SJCRH30 (cell line): ENCODE results near the gene GRIN1. TPM values are rescaled to one million over a fixed set of nuclear protein-coding genes. Genes with fewer than 3 reads are reported as not detected.

ENCODE experiments used
- DNase-seq, 2 experiments: peaks; one replicate each; pipeline ENCODE4 v3.0.0-alpha.2; 2015 to 2020
- H3K27ac ChIP-seq: fragments of 250-450 bp; sonication (Bioruptor Pico); 2 replicates; pipeline ENCODE4 v1.5.1; 2020; ENCODE audit warnings: mild to moderate bottlenecking, moderate library complexity
- H3K27me3 ChIP-seq: fragments of 250-450 bp; sonication (Bioruptor Pico); 2 replicates; pipeline ENCODE4 v1.5.1; 2020; ENCODE audit warnings: mild to moderate bottlenecking, moderate library complexity
- H3K36me3 ChIP-seq: fragments of 250-450 bp; sonication (Bioruptor Pico); 2 replicates; pipeline ENCODE4 v1.5.1; 2020; ENCODE audit warnings: mild to moderate bottlenecking, moderate library complexity
- H3K4me1 ChIP-seq: fragments of 250-450 bp; sonication (Bioruptor Pico); 2 replicates; pipeline ENCODE4 v1.5.1; 2020; ENCODE audit warnings: mild to moderate bottlenecking, moderate library complexity
- H3K4me3 ChIP-seq: fragments of 250-450 bp; sonication (Bioruptor Pico); 2 replicates; pipeline ENCODE4 v1.5.1; 2020; ENCODE audit warnings: mild to moderate bottlenecking, moderate library complexity
- H3K9me3 ChIP-seq: fragments of 250-450 bp; sonication (Bioruptor Pico); replicated peaks from 2 replicates; pipeline ENCODE4 v1.5.1; 2020; ENCODE audit warnings: mild to moderate bottlenecking, moderate library complexity
- total RNA-seq: library from RNA; depleted of rRNA; stranded (reverse); fragments of >200 nt; shearing (Covaris generic); gene quantifications from 2 replicates; pipeline ENCODE4 v1.2.3, GENCODE V29; 2014; rRNA removed

Gene GRIN1
- total RNA-seq = 0.49 and 2.0 TPM in 2 replicates

- no peak for DNase-seq
- Histone ChIP-seq H3K27ac (no peak within 1 kb of the TSS; the same call in 1 of the 2 replicates), H3K9me3 (no peaks in the 10 kb centered on the region), H3K27me3 (peaks cover 6% of the 10 kb centered on the region), H3K4me1 (peaks cover 26% of the 10 kb centered on the region), H3K36me3 (no peaks in the 10 kb centered on the region), H3K4me3 (no peak within 1 kb of the TSS)
Observed at GRCh38 chr9:137138722-137139467, at the start of gene GRIN1. TSS of gene GRIN1 (plus strand) at chr9:137139154. CDS start at chr9:137139487, 333 bp downstream.

- H3K27me3 ChIP-seq = no peaks in the 10 kb centered on the region
- no peaks in the 10 kb centered on the region for H3K9me3 ChIP-seq
- no peak overlapping the region for H3K27ac ChIP-seq
- DNase-seq = no peak
- H3K4me1 ChIP-seq = peaks cover 8% of the 10 kb centered on the region; the same call in 1 of the 2 replicates
- no peak overlapping the region for H3K4me3 ChIP-seq
- H3K36me3 ChIP-seq = no peaks in the 10 kb centered on the region; the same call in 1 of the 2 replicates
Observed at GRCh38 chr9:137089232-137089947, 49.6 kb upstream of the GRIN1 start.

GRCh38 chr9:137095664-137096517 lies 43.1 kb upstream of the GRIN1 start:
- Histone ChIP-seq H3K4me1 (no peaks in the 10 kb centered on the region), H3K27me3 (no peaks in the 10 kb centered on the region), H3K36me3 (peaks cover 30% of the 10 kb centered on the region), H3K27ac (no peak overlapping the region), H3K9me3 (no peaks in the 10 kb centered on the region), H3K4me3 (no peak overlapping the region)
- no peak for DNase-seq

GRCh38 chr9:137096785-137097546 lies 42.0 kb upstream of the GRIN1 start:
- 0 out of 2 replicates have a peak, but pooled peaks cover 2% of the 10 kb centered on the region for H3K9me3 ChIP-seq
- no peak for DNase-seq
- H3K27me3 ChIP-seq = no peaks in the 10 kb centered on the region
- H3K36me3 ChIP-seq = peaks cover 41% of the 10 kb centered on the region
- no peak overlapping the region for H3K27ac ChIP-seq
- no peak overlapping the region for H3K4me3 ChIP-seq
- no peaks in the 10 kb centered on the region for H3K4me1 ChIP-seq

- Histone ChIP-seq H3K9me3 (0 out of 2 replicates have a peak, but pooled peaks cover 2% of the 10 kb centered on the region), H3K4me1 (no peaks in the 10 kb centered on the region), H3K4me3 (no peak overlapping the region), H3K27me3 (no peaks in the 10 kb centered on the region), H3K36me3 (peaks cover 42% of the 10 kb centered on the region), H3K27ac (no peak overlapping the region)
- DNase-seq = no peak
Observed at GRCh38 chr9:137097761-137098462, 41.0 kb upstream of the GRIN1 start.

GRCh38 chr9:137099231-137099630 lies 39.7 kb upstream of the GRIN1 start:
- H3K36me3 ChIP-seq = peaks cover 49% of the 10 kb centered on the region
- no peak for DNase-seq
- H3K9me3 ChIP-seq = 0 out of 2 replicates have a peak, but pooled peaks cover 2% of the 10 kb centered on the region
- H3K4me3 ChIP-seq = no peak overlapping the region
- no peak overlapping the region for H3K27ac ChIP-seq
- H3K27me3 ChIP-seq = no peaks in the 10 kb centered on the region
- no peaks in the 10 kb centered on the region for H3K4me1 ChIP-seq

- DNase-seq = no peak
Observed at GRCh38 chr9:137103206-137103999, 35.6 kb upstream of the GRIN1 start.

GRCh38 chr9:137105814-137106661 lies 32.9 kb upstream of the GRIN1 start:
- no peak overlapping the region for H3K27ac ChIP-seq
- H3K36me3 ChIP-seq = peaks cover 63% of the 10 kb centered on the region
- DNase-seq = no peak
- no peaks in the 10 kb centered on the region for H3K4me1 ChIP-seq
- H3K27me3 ChIP-seq = no peaks in the 10 kb centered on the region
- 0 out of 2 replicates have a peak, but pooled peaks cover 2% of the 10 kb centered on the region for H3K9me3 ChIP-seq
- H3K4me3 ChIP-seq = no peak overlapping the region

More at GRCh38 chr9:137103206-137103999, 35.6 kb upstream of the GRIN1 start:
- no peak overlapping the region for H3K27ac ChIP-seq
- H3K27me3 ChIP-seq = no peaks in the 10 kb centered on the region
- 0 out of 2 replicates have a peak, but pooled peaks cover 2% of the 10 kb centered on the region for H3K9me3 ChIP-seq
- no peak overlapping the region for H3K4me3 ChIP-seq
- no peaks in the 10 kb centered on the region for H3K4me1 ChIP-seq
- peaks cover 67% of the 10 kb centered on the region for H3K36me3 ChIP-seq

GRCh38 chr9:137106662-137107250 lies 32.2 kb upstream of the GRIN1 start:
- Histone ChIP-seq H3K27me3 (no peaks in the 10 kb centered on the region), H3K36me3 (peaks cover 56% of the 10 kb centered on the region), H3K4me3 (no peak overlapping the region), H3K9me3 (no peaks in the 10 kb centered on the region), H3K27ac (no peak overlapping the region), H3K4me1 (no peaks in the 10 kb centered on the region)
- DNase-seq = no peak

- no peaks in the 10 kb centered on the region for H3K27me3 ChIP-seq
Observed at GRCh38 chr9:137107312-137107921, 31.5 kb upstream of the GRIN1 start.

GRCh38 chr9:137107982-137108381 lies 31.0 kb upstream of the GRIN1 start:
- peaks cover 53% of the 10 kb centered on the region for H3K36me3 ChIP-seq
- H3K4me3 ChIP-seq = no peak overlapping the region
- no peak for DNase-seq
- no peaks in the 10 kb centered on the region for H3K9me3 ChIP-seq
- no peaks in the 10 kb centered on the region for H3K4me1 ChIP-seq
- no peak overlapping the region for H3K27ac ChIP-seq
- H3K27me3 ChIP-seq = no peaks in the 10 kb centered on the region

More at GRCh38 chr9:137107312-137107921, 31.5 kb upstream of the GRIN1 start:
- no peaks in the 10 kb centered on the region for H3K9me3 ChIP-seq
- no peak overlapping the region for H3K27ac ChIP-seq
- no peaks in the 10 kb centered on the region for H3K4me1 ChIP-seq
- no peak overlapping the region for H3K4me3 ChIP-seq
- peaks cover 53% of the 10 kb centered on the region for H3K36me3 ChIP-seq
- DNase-seq = no peak
